Urothelium cell line (cell line): ENCODE measurements around the gene APMAP.

ENCODE experiments used
- DNase-seq: peaks from one replicate; pipeline ENCODE4 v3.0.0; 2011; ENCODE audit warnings: low spot score, mixed read lengths
- FAIRE-seq: peaks from 2 replicates; lab custom pipeline; 2011; peaks lifted over from hg19 to GRCh38; lab: Jason Lieb, UNC

The APMAP gene

GRCh38 chr20:24970754-24971153 lies 21.8 kb downstream of the APMAP start:
- DNase-seq (no peak), FAIRE-seq (no peak)

- FAIRE-seq (no peak), DNase-seq (no peak)
These were observed 22.5 kb downstream of the APMAP start for GRCh38 chr20:24970030-24970553.

GRCh38 chr20:24969186-24970029 lies 23.1 kb downstream of the APMAP start:
- FAIRE-seq = no peak
- DNase-seq = no peak

- DNase-seq = no peak
- no peak for FAIRE-seq
These were observed 24.2 kb downstream of the APMAP start for GRCh38 chr20:24968278-24968800.

GRCh38 chr20:24966317-24967012 lies 26.1 kb downstream of the APMAP start:
- no peak for DNase-seq
- FAIRE-seq = no peak

- FAIRE-seq = no peak
- no peak for DNase-seq
These were observed 27.3 kb downstream of the APMAP start for GRCh38 chr20:24965065-24965919.

- DNase-seq = no peak
- no peak for FAIRE-seq
These were observed 28.1 kb downstream of the APMAP start for GRCh38 chr20:24964506-24964840.

GRCh38 chr20:24963672-24964505 lies 28.7 kb downstream of the APMAP start:
- FAIRE-seq = no peak
- DNase-seq = no peak

- FAIRE-seq (no peak), DNase-seq (no peak)
These were observed 30.0 kb downstream of the APMAP start for GRCh38 chr20:24962510-24962909.

- DNase-seq (no peak), FAIRE-seq (no peak)
These were observed 30.4 kb downstream of the APMAP start for GRCh38 chr20:24962182-24962492.

- DNase-seq (no peak), FAIRE-seq (no peak)
These were observed 31.0 kb downstream of the APMAP start for GRCh38 chr20:24961384-24962181.

GRCh38 chr20:24960861-24961260 lies 31.7 kb downstream of the APMAP start:
- no peak for FAIRE-seq

GRCh38 chr20:24960302-24960801 lies 32.2 kb downstream of the APMAP start:
- no peak for FAIRE-seq
- no peak for DNase-seq

More at GRCh38 chr20:24960861-24961260, 31.7 kb downstream of the APMAP start:
- DNase-seq = no peak

GRCh38 chr20:24959591-24960301 lies 32.8 kb downstream of the APMAP start:
- FAIRE-seq = no peak
- no peak for DNase-seq

GRCh38 chr20:24958506-24959385 lies 33.8 kb downstream of the APMAP start:
- FAIRE-seq (no peak), DNase-seq (no peak)

GRCh38 chr20:24957326-24958016 lies 35.1 kb downstream of the APMAP start:
- DNase-seq = no peak
- FAIRE-seq = no peak
